ENCODE data around the gene TET2. TPM values are rescaled to one million over a fixed set of nuclear protein-coding genes. Genes with fewer than 3 reads are reported as not detected.
"Not testable (repeated sequence)": the region's sequence is repeated elsewhere in the genome, so short reads cannot be mapped to it uniquely, and the experiment has no call there.

Gene TET2
- total RNA-seq, 6 donors from 2014 or later: 25.1 to 41.9 (median 29.7) TPM

DNA sequence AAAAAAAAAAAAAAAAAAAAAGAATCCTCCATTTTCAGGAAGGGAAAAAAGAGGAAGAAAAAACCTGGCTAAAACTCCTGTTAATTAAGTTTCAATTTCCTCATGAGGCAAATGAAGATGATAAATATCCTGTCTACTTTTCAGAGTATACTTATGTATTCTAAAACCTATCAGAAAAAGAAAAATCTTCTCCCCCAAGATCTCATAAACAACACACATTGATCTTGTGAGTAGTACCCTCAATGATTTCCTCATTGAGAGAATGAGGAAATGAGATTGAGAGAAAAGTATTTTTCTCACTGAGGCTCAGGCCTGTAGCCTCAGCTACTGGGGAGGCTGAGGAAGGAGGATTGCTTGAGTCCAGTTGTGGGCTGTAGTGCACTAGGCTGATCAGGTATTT, 146.7 kb downstream of the TET2 start:
- ATAC-seq (ENCODE audit: low FRiP score in 2 of 2) (no peak), DNase-seq (no peak)
- H3K9me3 ChIP-seq: peaks cover 0 to 3% (median 1%) of the 10 kb centered on the region in 4 donors
- peak overlapping the region in 1 of 4 donors; percentile 37 for H3K27ac ChIP-seq
- no peaks in the 10 kb centered on the region for H3K36me3 ChIP-seq
- H3K27me3 ChIP-seq: no peaks in the 10 kb centered on the region
- no peak overlapping the region for H3K4me3 ChIP-seq
- TF ChIP-seq EP300 (IDR thresholded peaks at IDR 0.05) (no peak), POLR2A (IDR thresholded peaks at IDR 0.05) (no peak), POLR2AphosphoS5 (IDR thresholded peaks at IDR 0.05) (no peak)
- TF ChIP-seq, protein P1, sequence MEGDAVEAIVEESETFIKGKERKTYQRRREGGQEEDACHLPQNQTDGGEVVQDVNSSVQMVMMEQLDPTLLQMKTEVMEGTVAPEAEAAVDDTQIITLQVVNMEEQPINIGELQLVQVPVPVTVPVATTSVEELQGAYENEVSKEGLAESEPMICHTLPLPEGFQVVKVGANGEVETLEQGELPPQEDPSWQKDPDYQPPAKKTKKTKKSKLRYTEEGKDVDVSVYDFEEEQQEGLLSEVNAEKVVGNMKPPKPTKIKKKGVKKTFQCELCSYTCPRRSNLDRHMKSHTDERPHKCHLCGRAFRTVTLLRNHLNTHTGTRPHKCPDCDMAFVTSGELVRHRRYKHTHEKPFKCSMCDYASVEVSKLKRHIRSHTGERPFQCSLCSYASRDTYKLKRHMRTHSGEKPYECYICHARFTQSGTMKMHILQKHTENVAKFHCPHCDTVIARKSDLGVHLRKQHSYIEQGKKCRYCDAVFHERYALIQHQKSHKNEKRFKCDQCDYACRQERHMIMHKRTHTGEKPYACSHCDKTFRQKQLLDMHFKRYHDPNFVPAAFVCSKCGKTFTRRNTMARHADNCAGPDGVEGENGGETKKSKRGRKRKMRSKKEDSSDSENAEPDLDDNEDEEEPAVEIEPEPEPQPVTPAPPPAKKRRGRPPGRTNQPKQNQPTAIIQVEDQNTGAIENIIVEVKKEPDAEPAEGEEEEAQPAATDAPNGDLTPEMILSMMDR (IDR thresholded peaks at IDR 0.05): no peak
- H3K4me1 ChIP-seq: no peaks in the 10 kb centered on the region

DNA sequence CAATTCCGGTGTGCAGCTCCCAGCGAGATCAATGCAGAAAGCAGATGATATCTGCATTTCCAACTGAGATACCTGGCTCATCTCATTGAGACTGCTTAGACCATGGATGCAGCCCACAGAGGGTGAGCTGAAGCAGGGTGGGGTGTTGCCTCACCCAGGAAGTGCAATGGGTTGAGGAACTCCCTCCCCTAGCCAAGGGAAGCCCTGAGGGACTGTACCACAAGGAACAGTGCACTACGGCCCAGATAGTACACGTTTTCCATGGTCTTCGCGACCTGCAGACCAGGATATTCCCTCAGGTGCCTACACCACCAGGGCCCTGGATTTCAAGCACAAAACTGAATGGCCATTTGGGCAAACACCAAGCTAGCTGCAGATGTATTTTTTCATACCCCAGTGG, 150.0 kb downstream of the TET2 start:
- no peaks in the 10 kb centered on the region for H3K4me1 ChIP-seq
- no peaks in the 10 kb centered on the region for H3K27me3 ChIP-seq
- ATAC-seq (ENCODE audit: low FRiP score in 2 of 2): no peak
- H3K4me3 ChIP-seq: no peak overlapping the region
- DNase-seq: peak in 1 of 2 donors; percentile 31
- H3K36me3 ChIP-seq: no peaks in the 10 kb centered on the region
- H3K9me3 ChIP-seq: peaks cover 0 to 9% (median 0%) of the 10 kb centered on the region in 4 donors
- 79 to 92% methylated on average over 5 to 6 of the region's 6 CpGs for WGBS, 2 donors
- TF ChIP-seq, protein P1 (IDR thresholded peaks at IDR 0.05): no peak
- no peak for TF ChIP-seq POLR2A (IDR thresholded peaks at IDR 0.05)
- TF ChIP-seq POLR2AphosphoS5 (IDR thresholded peaks at IDR 0.05): no peak
- TF ChIP-seq EP300 (IDR thresholded peaks at IDR 0.05): no peak
- H3K27ac ChIP-seq: no peak overlapping the region

DNA sequence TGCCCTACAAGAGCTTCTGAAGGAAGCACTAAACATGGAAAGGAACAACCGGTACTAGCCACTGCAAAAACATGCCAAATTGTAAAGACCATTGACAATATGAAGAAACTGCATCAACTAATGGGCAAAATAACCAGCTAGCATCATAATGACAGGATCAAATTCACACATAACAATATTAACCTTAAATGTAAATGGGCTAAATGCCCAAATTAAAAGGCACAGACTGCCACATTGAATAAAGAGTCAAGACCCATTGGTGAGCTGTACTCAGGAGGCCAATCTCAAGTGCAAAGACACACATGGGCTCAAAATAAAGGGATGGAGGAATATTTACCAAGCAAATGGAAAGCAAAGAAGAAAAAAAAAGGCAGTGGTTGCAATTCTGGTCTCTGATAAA, 152.4 kb downstream of the TET2 start:
- H3K27me3 ChIP-seq; H3K36me3 ChIP-seq; H3K27ac ChIP-seq; H3K4me1 ChIP-seq; H3K4me3 ChIP-seq; DNase-seq; ATAC-seq (ENCODE audit: low FRiP score in 2 of 2): not testable (repeated sequence)
- 100% methylated on average over 1 of the region's 1 CpG for WGBS, 2 donors
- H3K9me3 ChIP-seq: peaks cover 0 to 15% (median 2%) of the 10 kb centered on the region in 4 donors

DNA sequence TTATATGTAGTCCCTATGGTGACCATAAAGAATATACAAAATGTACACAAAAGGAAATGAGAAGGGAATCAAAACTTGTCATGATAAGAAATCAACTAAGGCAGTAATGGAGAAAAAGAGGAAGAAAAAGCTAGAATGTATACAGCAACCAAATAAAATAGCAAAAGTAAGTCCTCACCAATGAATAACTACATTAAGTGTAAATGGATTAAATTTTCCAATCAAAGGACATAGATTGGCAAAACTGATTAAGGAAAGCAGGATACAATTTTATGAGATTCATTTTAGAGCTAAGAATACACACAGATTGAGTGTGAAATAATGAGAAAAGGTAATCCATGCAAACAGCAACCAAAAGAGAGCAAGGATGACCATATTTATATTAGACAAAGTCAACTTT, 157.4 kb downstream of the TET2 start:
- Histone ChIP-seq H3K27ac (no peak overlapping the region), H3K36me3 (no peaks in the 10 kb centered on the region)
- ATAC-seq (ENCODE audit: low FRiP score in 2 of 2): no peak

DNA sequence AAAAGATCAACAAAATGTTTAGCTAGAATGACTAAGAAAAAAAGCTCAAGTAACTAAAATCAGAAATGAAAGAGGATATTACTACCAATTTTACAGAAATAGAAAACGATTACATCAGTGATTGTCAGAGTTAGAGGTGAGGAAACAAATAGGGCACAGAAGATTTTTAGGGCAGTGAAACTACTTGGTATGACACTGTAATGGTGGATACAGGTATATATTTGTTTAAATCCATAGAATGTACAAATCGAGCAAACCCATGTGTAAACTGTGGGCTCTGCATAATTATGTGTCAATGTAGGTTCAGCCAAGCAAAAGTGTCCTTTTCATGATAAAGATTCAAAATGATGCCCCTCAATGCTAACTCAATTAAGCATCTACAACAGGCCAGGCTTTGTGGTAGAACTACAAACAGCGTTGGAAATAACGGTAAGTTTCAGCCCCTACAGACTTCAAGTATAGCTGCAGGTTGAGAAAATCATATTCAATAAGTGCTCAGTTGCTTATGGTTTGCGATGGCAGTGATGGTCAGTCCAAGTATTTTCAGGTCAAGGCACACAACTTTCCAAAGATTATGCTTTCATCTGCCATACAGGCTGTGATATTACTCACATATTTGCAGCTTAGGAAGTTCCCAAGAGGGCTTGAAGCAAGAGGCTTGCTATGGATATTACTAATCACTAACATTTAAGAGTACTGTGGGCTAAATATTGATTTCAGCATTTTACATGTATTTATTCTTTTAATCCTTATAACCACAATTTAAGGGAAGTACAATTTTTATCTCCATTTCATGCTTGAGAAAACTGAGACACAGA, 158.6 kb downstream of the TET2 start:
- Histone ChIP-seq H3K27ac (no peak overlapping the region), H3K4me3 (no peak overlapping the region), H3K27me3 (no peaks in the 10 kb centered on the region), H3K9me3 (peaks cover 0 to 5% (median 2%) of the 10 kb centered on the region in 4 donors), H3K36me3 (no peaks in the 10 kb centered on the region), H3K4me1 (peaks cover 0 to 4% (median 0%) of the 10 kb centered on the region in 4 donors)
- no peak for ATAC-seq (ENCODE audit: low FRiP score in 2 of 2)
- DNase-seq: no peak
- TF ChIP-seq, protein P1 (IDR thresholded peaks at IDR 0.05): no peak
- no peak for TF ChIP-seq EP300 (IDR thresholded peaks at IDR 0.05)
- TF ChIP-seq POLR2AphosphoS5 (IDR thresholded peaks at IDR 0.05): no peak
- no peak for TF ChIP-seq POLR2A (IDR thresholded peaks at IDR 0.05)
- 82 to 83% methylated on average over 5 of the region's 5 CpGs for WGBS, 2 donors

More for the DNA sequence above, 157.4 kb downstream of the TET2 start:
- no peak for DNase-seq
- TF ChIP-seq POLR2A (IDR thresholded peaks at IDR 0.05): no peak
- no peak for TF ChIP-seq EP300 (IDR thresholded peaks at IDR 0.05)
- TF ChIP-seq POLR2AphosphoS5 (IDR thresholded peaks at IDR 0.05): no peak
- TF ChIP-seq, protein P1 (IDR thresholded peaks at IDR 0.05): no peak
- Histone ChIP-seq H3K9me3 (peaks cover 0 to 12% (median 2%) of the 10 kb centered on the region in 4 donors), H3K27me3 (no peaks in the 10 kb centered on the region), H3K4me3 (no peak overlapping the region), H3K4me1 (peaks cover 0 to 4% (median 0%) of the 10 kb centered on the region in 4 donors)
